SU-DHL-6 (cell line): Measurements from ENCODE around the gene OGG1.

ENCODE experiments used
- H2AFZ ChIP-seq: fragments of 200-600 bp; sonication (generic); 2 replicates; pipeline ENCODE4 v1.6.1; 2014; ENCODE audit warnings: low read depth, mild to moderate bottlenecking, moderate library complexity, mixed read lengths, antibody characterized with exemption, low read length; ENCODE audit not compliant: severe bottlenecking
- H3F3A ChIP-seq: fragments of 200-600 bp; shearing (Covaris generic); 2 replicates; pipeline ENCODE4 v1.6.0; 2016; ENCODE audit warnings: antibody characterized with exemption, mild to moderate bottlenecking; ENCODE audit not compliant: insufficient read depth
- H3K27ac ChIP-seq: fragments of 200-600 bp; sonication (generic); 2 replicates; pipeline ENCODE4 v1.5.1; 2016; ENCODE audit warnings: low read depth, mild to moderate bottlenecking, low read length, moderate library complexity, mixed read lengths
- H3K27me3 ChIP-seq: fragments of 200-600 bp; sonication (generic), shearing (Covaris generic); 2 replicates; pipeline ENCODE4 v1.6.0; 2014; ENCODE audit warnings: mild to moderate bottlenecking, low read length
- H3K36me3 ChIP-seq: fragments of 200-600 bp; sonication (generic); 2 replicates; pipeline ENCODE4 v1.6.1; 2014; ENCODE audit warnings: mild to moderate bottlenecking, low read length, mixed read lengths
- H3K4me2 ChIP-seq: fragments of 300-600, 200-600 bp; shearing (Covaris generic), sonication (generic); 2 replicates; pipeline ENCODE4 v1.6.0; 2014; ENCODE audit warnings: low read length, low read depth, mild to moderate bottlenecking; ENCODE audit not compliant: poor library complexity, severe bottlenecking
- H3K4me3 ChIP-seq: fragments of 200-600 bp; sonication (generic); 2 replicates; pipeline ENCODE4 v1.5.1; 2014; ENCODE audit warnings: antibody characterized with exemption, low read length, mild to moderate bottlenecking, mixed read lengths; ENCODE audit not compliant: insufficient read depth, poor library complexity, severe bottlenecking
- H3K79me2 ChIP-seq: fragments of 200-600 bp; sonication (generic); 2 replicates; pipeline ENCODE4 v1.6.1; 2014; ENCODE audit warnings: mild to moderate bottlenecking, low read length, moderate library complexity; ENCODE audit not compliant: insufficient read depth
- H3K9ac ChIP-seq: fragments of 200-600 bp; sonication (generic); 2 replicates; pipeline ENCODE4 v1.7.0; 2014; ENCODE audit warnings: mild to moderate bottlenecking, low read length
- H3K9me2 ChIP-seq: fragments of 200-600 bp; sonication (generic); replicated peaks from 2 replicates; pipeline ENCODE4 v1.6.1; 2014; ENCODE audit warnings: low read length; ENCODE audit not compliant: insufficient read depth
- H3K9me3 ChIP-seq: fragments of 200-600 bp; sonication (generic); 2 replicates; pipeline ENCODE4 v1.6.1; 2014; ENCODE audit warnings: low read length, mixed read lengths; ENCODE audit not compliant: insufficient read depth
- H4K20me1 ChIP-seq: fragments of 200-600 bp; sonication (generic); 2 replicates; pipeline ENCODE4 v1.6.1; 2014; ENCODE audit warnings: low read depth, mild to moderate bottlenecking, antibody characterized with exemption, low read length, moderate library complexity, mixed read lengths
- EZH2phosphoT487 ChIP-seq: fragments of 200-600 bp; sonication (generic), shearing (Covaris generic); conservative IDR thresholded peaks from 2 replicates; pipeline ENCODE4 v1.6.1; 2018; ENCODE audit warnings: mild to moderate bottlenecking, antibody characterized with exemption, low read length, moderate library complexity, mixed read lengths
- TF ChIP-seq, protein P1 (sequence below): fragments of 200-600 bp; sonication (generic); IDR thresholded peaks from one replicate; pipeline ENCODE4 v1.5.1; 2017; ENCODE audit warnings: antibody characterized with exemption, mild to moderate bottlenecking, low read length, moderate library complexity; ENCODE audit not compliant: insufficient read depth, poor library complexity, severe bottlenecking

The OGG1 gene

DNA sequence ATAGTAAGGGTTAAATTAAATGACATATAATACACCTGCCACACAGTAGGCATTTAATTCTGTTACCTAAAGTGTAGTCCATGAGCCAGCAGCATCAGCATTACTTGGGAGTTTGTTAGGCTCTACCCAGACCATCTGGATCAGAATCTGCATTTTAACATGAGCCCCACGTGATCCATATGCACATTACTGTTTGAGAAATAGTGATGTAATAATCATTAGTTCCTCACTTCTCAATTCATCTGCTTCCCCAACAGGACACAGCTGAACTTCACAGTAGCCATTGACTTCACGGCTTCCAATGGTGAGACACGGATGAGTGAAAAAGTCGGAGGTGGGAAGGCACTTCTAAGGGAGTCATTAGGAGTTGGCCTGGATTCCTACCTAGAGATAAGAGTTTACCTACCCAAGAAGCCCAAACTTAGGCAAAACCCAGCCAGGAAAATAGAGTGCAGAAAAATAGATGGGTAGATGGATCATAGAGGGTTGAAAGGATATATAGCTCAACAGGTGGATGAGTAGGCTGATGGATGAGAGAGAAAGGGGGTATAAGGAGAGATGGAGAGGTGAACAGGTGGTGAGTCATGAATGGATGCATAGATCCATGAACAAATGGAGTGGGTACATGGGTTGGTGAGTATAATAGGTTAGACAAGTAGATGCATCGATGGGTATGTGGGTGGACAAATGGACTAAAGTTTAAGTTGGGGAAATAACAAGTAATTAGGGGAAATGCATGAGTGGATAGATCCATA, 32.8 kb upstream of the OGG1 start:
- Histone ChIP-seq H3F3A (no peaks in the 10 kb centered on the region), H4K20me1 (no peaks in the 10 kb centered on the region), H3K9me3 (no peaks in the 10 kb centered on the region), H3K36me3 (no peaks in the 10 kb centered on the region), H3K27me3 (no peaks in the 10 kb centered on the region), H2AFZ (no peak overlapping the region), H3K4me3 (no peak overlapping the region), H3K27ac (no peak overlapping the region), H3K9me2 (no peaks in the 10 kb centered on the region), H3K4me2 (no peak overlapping the region), H3K79me2 (no peaks in the 10 kb centered on the region), H3K9ac (no peak overlapping the region)
- TF ChIP-seq EZH2phosphoT487, result no peak
- TF ChIP-seq, protein P1, sequence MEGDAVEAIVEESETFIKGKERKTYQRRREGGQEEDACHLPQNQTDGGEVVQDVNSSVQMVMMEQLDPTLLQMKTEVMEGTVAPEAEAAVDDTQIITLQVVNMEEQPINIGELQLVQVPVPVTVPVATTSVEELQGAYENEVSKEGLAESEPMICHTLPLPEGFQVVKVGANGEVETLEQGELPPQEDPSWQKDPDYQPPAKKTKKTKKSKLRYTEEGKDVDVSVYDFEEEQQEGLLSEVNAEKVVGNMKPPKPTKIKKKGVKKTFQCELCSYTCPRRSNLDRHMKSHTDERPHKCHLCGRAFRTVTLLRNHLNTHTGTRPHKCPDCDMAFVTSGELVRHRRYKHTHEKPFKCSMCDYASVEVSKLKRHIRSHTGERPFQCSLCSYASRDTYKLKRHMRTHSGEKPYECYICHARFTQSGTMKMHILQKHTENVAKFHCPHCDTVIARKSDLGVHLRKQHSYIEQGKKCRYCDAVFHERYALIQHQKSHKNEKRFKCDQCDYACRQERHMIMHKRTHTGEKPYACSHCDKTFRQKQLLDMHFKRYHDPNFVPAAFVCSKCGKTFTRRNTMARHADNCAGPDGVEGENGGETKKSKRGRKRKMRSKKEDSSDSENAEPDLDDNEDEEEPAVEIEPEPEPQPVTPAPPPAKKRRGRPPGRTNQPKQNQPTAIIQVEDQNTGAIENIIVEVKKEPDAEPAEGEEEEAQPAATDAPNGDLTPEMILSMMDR, result no peak

DNA sequence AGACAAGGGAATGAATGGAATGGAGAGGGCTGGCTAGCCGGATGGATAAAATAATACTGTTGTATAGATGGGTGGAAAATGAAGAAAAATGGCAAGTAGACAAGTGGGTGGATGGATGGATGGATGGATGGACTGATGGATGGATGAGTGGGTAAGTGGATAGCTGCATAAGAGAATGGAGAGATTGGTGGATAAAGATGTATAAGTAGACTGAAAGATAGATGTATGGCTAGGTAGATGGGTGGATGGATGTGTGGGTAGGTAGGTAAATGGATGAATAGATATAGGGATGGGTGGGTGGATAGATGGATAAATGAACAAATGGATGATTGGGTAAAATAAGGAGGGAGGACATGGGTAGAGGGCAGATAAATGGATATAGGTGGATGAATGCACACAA, 32.2 kb upstream of the OGG1 start:
- no peaks in the 10 kb centered on the region for H3F3A ChIP-seq
- H3K9me2 ChIP-seq, result no peaks in the 10 kb centered on the region
- H3K4me3 ChIP-seq, result no peak overlapping the region

DNA sequence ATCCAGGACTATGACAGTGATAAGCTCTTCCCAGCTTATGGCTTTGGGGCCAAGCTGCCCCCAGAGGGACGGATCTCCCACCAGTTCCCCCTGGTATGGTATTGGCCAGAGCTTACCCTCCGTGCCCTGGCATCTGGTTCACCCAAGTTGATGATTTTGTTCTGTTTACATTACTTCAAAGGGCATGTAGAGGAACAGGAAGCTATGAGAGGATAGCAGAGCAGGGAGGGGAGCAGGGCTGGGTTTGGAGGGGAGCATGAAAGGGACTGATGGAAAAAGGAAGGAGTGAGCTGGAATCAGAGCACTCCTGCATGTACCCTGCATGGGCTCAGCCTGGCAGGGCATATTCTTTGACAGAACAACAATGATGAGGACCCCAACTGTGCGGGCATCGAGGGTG, 31.6 kb upstream of the OGG1 start:
- H3K79me2 ChIP-seq, result no peaks in the 10 kb centered on the region
- H3K4me3 ChIP-seq, result no peak overlapping the region
- no peaks in the 10 kb centered on the region for H3K9me2 ChIP-seq
- no peak overlapping the region for H2AFZ ChIP-seq
- no peaks in the 10 kb centered on the region for H3K36me3 ChIP-seq
- no peaks in the 10 kb centered on the region for H3K27me3 ChIP-seq
- H3K4me2 ChIP-seq, result no peak overlapping the region
- H3F3A ChIP-seq, result no peaks in the 10 kb centered on the region
- H3K27ac ChIP-seq, result no peak overlapping the region
- H3K9me3 ChIP-seq, result no peaks in the 10 kb centered on the region
- H4K20me1 ChIP-seq, result no peaks in the 10 kb centered on the region
- no peak overlapping the region for H3K9ac ChIP-seq
- TF ChIP-seq EZH2phosphoT487, result no peak
- TF ChIP-seq, protein P1, result no peak

More for the DNA sequence above, 32.2 kb upstream of the OGG1 start:
- Histone ChIP-seq H3K36me3 (no peaks in the 10 kb centered on the region), H3K79me2 (no peaks in the 10 kb centered on the region), H3K27ac (no peak overlapping the region), H2AFZ (no peak overlapping the region), H3K4me2 (no peak overlapping the region), H3K27me3 (no peaks in the 10 kb centered on the region), H3K9ac (no peak overlapping the region), H4K20me1 (no peaks in the 10 kb centered on the region), H3K9me3 (no peaks in the 10 kb centered on the region)
- TF ChIP-seq EZH2phosphoT487, result no peak

DNA sequence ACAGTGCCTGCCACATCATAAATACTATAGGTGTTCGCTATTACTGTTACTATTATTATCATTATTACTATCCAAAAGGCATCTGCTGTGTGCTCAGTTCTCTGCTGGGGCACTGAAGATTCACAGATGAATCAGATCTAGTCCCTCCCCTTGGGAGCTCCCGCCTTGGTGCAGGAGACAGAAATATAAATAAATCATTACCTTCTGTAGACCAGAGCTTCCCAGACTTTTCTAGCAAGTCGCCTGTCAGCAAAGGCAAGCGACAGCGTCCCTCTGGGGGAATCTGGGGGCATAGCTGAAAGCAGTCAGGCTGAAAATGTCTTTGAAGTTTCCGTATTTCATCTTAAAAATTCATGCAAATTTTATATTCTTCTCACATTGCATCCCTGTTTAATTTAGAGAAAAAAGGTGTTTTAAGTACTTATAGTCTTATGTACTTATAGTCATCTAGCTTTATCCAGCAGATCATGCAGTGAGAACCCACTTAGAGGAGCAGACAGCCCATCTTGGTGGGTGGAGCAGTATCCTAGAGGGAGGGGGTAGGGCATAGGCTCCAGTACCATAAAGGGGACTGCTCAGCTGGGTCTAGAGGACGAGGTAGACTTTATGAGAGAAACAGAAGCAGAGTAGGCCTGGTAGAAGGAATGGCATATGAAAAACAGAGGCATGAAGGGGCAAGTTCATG, 28.6 kb upstream of the OGG1 start:
- H2AFZ ChIP-seq, result no peak overlapping the region
- no peaks in the 10 kb centered on the region for H4K20me1 ChIP-seq
- no peak overlapping the region for H3K4me3 ChIP-seq
- H3K36me3 ChIP-seq, result no peaks in the 10 kb centered on the region
- H3K27ac ChIP-seq, result no peak overlapping the region
- H3K79me2 ChIP-seq, result no peaks in the 10 kb centered on the region
- no peak overlapping the region for H3K9ac ChIP-seq
- no peak overlapping the region for H3K4me2 ChIP-seq
- TF ChIP-seq, protein P1, result no peak
- TF ChIP-seq EZH2phosphoT487, result no peak
- H3K9me2 ChIP-seq, result no peaks in the 10 kb centered on the region
- no peaks in the 10 kb centered on the region for H3F3A ChIP-seq
- H3K27me3 ChIP-seq, result no peaks in the 10 kb centered on the region
- H3K9me3 ChIP-seq, result no peaks in the 10 kb centered on the region
